Stomach (tissue), 9 donors: ENCODE results near the gene BAZ2B. TPM values are rescaled to one million over a fixed set of nuclear protein-coding genes. Genes with fewer than 3 reads are reported as not detected.

Source experiments
- DNase-seq, 2 donors: peaks; one replicate each; pipeline versions ENCODE4 v3.0.0 to v3.0.0-alpha.2; 2013 to 2019
- H3K27ac ChIP-seq, 5 donors: fragments of 200-600 bp in 4 of 5; sonication (generic) in 4 of 5; one replicate each; pipeline ENCODE4 v1.5.1; 2013 to 2019; ENCODE audit warnings: mild to moderate bottlenecking in 1 of 5, moderate library complexity in 1 of 5
- H3K27me3 ChIP-seq, 3 donors: fragments of 200-600 bp; sonication (generic); one replicate each; pipeline ENCODE4 v1.5.1; 2017 to 2019; ENCODE audit warnings: mixed run types in 1 of 3
- H3K36me3 ChIP-seq, 4 donors: fragments of 200-600 bp; sonication (generic); 1 replicate in 3 of 4; 2 replicates in 1 of 4; pipeline ENCODE4 v1.5.1; 2016 to 2019
- H3K4me1 ChIP-seq, 4 donors: fragments of 200-600 bp; sonication (generic); one replicate each; pipeline ENCODE4 v1.5.1; 2016 to 2019
- H3K4me3 ChIP-seq, 4 donors: fragments of 200-600 bp; sonication (generic) in 3 of 4; one replicate each; pipeline ENCODE4 v1.5.1; 2016 to 2019; ENCODE audit warnings: mild to moderate bottlenecking in 1 of 4
- H3K9me3 ChIP-seq, 4 donors: fragments of 200-600 bp; sonication (generic); one replicate each; pipeline ENCODE4 v1.5.1; 2016 to 2019
- EP300 ChIP-seq: sonication (generic); formaldehyde crosslinking; IDR thresholded peaks from one replicate; pipeline ENCODE4 v1.6.1; 2017; ENCODE audit warnings: antibody characterized with exemption
- POLR2A ChIP-seq, 4 donors: fragments of 450-650 bp; IDR thresholded peaks; one replicate each; pipeline ENCODE4 v1.6.1; 2016; ENCODE audit warnings: antibody characterized with exemption in 4 of 4, control low read depth in 2 of 4, mild to moderate bottlenecking in 1 of 4, moderate library complexity in 1 of 4
- POLR2AphosphoS5 ChIP-seq, 3 donors: sonication (generic); formaldehyde crosslinking; IDR thresholded peaks; one replicate each; pipeline ENCODE4 v1.6.1; 2016; ENCODE audit warnings: antibody characterized with exemption in 3 of 3
- WGBS, 5 donors: extraction: QIAGEN DNeasy Blood & Tissue Kit in 3 of 5; methylation state at CpG; one replicate each; pipeline versions ENCODE4 v1.1.5 to v1.1.7; 2013 to 2018; 5-methylcytosine and 5-hydroxymethylcytosine counted together
- intact Hi-C: fragments of 100-400 bp; cut with DNase I; formaldehyde crosslinking; loops from one replicate; pipeline ENCODE4 v1.15.1; 2023; ENCODE audit warnings: low total_unique reads
- polyA plus RNA-seq, 3 donors: library from polyadenylated mRNA; stranded (reverse); fragments of 200-250 nt; gene quantifications; one replicate each; pipeline ENCODE4 v1.2.3, GENCODE V29; 2013
- total RNA-seq, 5 donors: library from RNA; depleted of rRNA; stranded (reverse); fragments of >200 nt; gene quantifications; one replicate each; pipeline versions ENCODE4 v1.1.0 to v1.2.3, GENCODE V29; 2014 to 2016
- TF ChIP-seq, protein P1 (sequence below), 7 experiments: fragments of 450-650 bp in 4 of 7; fragments of 200-600 bp in 3 of 7; sonication (generic) in 3 of 7; IDR thresholded peaks; one replicate each; pipeline ENCODE4 v1.5.1; 2016 to 2019; ENCODE audit warnings: antibody characterized with exemption in 7 of 7, control low read depth in 2 of 7, mild to moderate bottlenecking in 1 of 7
- donor health status: healthy with polysubstance abuse.
- donor health status: Bipolar disorder and iron deficiency.
- donor health status: healthy.

Gene BAZ2B
- total and polyA plus RNA-seq, 8 donors: 7.2 to 245 (median 59.2) TPM

DNA sequence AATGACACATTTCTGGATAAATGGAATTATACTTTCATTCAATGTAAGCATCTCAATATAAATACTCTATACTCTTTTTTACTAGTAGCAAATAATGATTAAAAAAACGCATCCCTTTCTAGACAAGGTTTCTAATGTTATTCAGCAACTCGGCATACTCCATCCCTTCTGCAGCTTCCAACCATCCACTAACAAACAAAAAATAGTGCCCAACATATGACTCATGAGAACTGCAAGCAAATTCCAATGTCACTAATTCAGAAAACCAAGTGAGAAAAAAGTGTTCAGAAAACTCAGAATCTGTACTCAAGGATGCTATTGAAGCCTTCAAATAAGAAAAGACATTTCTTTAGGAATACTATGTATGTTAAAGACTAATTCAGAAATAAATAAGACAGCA is 140.0 kb downstream of the BAZ2B start:
- H3K9me3 ChIP-seq: no peaks in the 10 kb centered on the region
- WGBS, 5 donors: 87 to 97% (median 94%) methylated on average over 2 of the region's 2 CpGs
- DNase-seq: no peak
- intact Hi-C loops: no loop called here
- H3K36me3 ChIP-seq: peaks cover 6 to 39% (median 35%) of the 10 kb centered on the region in 4 donors
- no peak overlapping the region for H3K4me3 ChIP-seq
- H3K4me1 ChIP-seq: peaks cover 0 to 12% (median 0%) of the 10 kb centered on the region in 4 donors
- no peaks in the 10 kb centered on the region for H3K27me3 ChIP-seq
- H3K27ac ChIP-seq: no peak overlapping the region
- TF ChIP-seq, protein P1, sequence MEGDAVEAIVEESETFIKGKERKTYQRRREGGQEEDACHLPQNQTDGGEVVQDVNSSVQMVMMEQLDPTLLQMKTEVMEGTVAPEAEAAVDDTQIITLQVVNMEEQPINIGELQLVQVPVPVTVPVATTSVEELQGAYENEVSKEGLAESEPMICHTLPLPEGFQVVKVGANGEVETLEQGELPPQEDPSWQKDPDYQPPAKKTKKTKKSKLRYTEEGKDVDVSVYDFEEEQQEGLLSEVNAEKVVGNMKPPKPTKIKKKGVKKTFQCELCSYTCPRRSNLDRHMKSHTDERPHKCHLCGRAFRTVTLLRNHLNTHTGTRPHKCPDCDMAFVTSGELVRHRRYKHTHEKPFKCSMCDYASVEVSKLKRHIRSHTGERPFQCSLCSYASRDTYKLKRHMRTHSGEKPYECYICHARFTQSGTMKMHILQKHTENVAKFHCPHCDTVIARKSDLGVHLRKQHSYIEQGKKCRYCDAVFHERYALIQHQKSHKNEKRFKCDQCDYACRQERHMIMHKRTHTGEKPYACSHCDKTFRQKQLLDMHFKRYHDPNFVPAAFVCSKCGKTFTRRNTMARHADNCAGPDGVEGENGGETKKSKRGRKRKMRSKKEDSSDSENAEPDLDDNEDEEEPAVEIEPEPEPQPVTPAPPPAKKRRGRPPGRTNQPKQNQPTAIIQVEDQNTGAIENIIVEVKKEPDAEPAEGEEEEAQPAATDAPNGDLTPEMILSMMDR (IDR thresholded peaks at IDR 0.05): no peak
- no peak for TF ChIP-seq EP300
- TF ChIP-seq POLR2A (IDR thresholded peaks at IDR 0.05): no peak

DNA sequence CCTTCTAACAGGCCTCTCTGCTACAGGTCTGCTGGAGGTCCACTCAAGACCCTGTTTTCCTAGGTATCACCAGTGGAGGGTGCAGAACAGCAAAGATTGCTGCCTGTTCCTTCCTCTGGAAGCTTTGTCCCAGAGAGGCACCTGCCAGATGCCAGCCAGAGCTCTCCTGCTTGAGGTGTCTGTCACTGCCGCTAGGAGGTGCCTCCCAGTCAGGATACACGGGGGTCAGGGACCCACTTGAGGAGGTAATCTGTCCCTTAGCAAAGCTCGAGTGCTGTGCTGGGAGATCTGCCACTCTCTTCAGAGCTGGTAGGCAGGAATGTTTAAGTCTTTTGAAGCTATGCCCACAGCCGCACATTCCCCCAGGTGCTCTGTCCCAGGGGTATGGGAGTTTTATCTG is 140.6 kb downstream of the BAZ2B start:
- no peak for DNase-seq
- Histone ChIP-seq H3K27ac (no peak overlapping the region), H3K4me1 (peaks cover 0 to 11% (median 0%) of the 10 kb centered on the region in 4 donors), H3K4me3 (no peak overlapping the region), H3K27me3 (no peaks in the 10 kb centered on the region), H3K36me3 (peaks cover 6 to 42% (median 36%) of the 10 kb centered on the region in 4 donors), H3K9me3 (no peaks in the 10 kb centered on the region)
- intact Hi-C loops: no loop called here
- 96 to 100% (median 97%) methylated on average over 4 of the region's 4 CpGs for WGBS, 5 donors
- TF ChIP-seq POLR2A (IDR thresholded peaks at IDR 0.05) (no peak), POLR2AphosphoS5 (IDR thresholded peaks at IDR 0.05) (no peak), EP300 (no peak)
- TF ChIP-seq, protein P1 (IDR thresholded peaks at IDR 0.05): no peak

DNA sequence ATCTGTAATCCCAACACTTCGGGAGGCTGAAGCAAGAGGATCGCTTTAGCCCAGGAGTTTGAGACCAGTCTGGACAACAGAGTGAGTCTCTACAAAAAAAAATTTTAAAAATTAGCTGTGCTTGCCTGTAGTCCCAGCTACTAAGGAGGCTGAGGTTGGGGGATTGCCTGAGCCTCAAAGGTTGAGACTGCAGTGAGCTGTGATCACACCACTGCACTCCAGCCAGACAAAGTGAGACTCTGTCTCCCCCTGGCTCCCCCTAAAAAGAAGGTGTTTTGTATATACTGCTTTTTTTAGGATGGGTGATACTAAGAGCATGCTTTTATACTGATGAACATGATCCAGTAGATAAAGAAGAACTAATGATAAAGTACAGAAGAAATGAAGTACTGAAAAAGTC is 145.0 kb downstream of the BAZ2B start:
- Histone ChIP-seq H3K4me3 (no peak overlapping the region), H3K27me3 (no peaks in the 10 kb centered on the region), H3K36me3 (peaks cover 6 to 30% (median 19%) of the 10 kb centered on the region in 4 donors), H3K4me1 (no peaks in the 10 kb centered on the region), H3K27ac (no peak overlapping the region), H3K9me3 (peaks cover 0 to 6% (median 0%) of the 10 kb centered on the region in 4 donors)
- WGBS, 5 donors: 48 to 71% (median 48%) methylated on average over 2 of the region's 2 CpGs
- intact Hi-C loops: no loop called here
- TF ChIP-seq EP300 (no peak), POLR2A (IDR thresholded peaks at IDR 0.05) (no peak), POLR2AphosphoS5 (IDR thresholded peaks at IDR 0.05) (no peak)
- TF ChIP-seq, protein P1 (IDR thresholded peaks at IDR 0.05): no peak
- no peak for DNase-seq

DNA sequence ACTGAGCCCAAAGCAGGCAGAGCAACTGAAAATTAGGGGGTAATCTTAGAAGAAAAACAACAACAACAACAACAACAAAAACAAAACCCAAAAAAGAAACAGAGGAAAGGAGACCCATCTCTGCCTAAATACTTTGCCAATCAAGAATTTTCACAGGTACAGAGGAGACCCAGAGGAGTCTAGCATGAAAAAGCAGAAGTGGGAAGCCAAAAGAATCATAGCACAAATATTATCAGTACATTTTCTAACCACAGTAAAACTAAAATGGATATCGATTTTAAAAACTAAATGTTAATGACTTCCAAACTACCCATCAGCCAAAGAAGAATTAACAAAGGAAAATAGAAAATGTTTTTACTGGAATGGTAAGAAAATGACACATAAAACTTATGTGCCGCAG is 148.1 kb downstream of the BAZ2B start:
- no peak for TF ChIP-seq POLR2AphosphoS5 (IDR thresholded peaks at IDR 0.05)
- TF ChIP-seq, protein P1 (IDR thresholded peaks at IDR 0.05): no peak
- TF ChIP-seq EP300: no peak
- TF ChIP-seq POLR2A (IDR thresholded peaks at IDR 0.05): no peak
- no peak overlapping the region for H3K27ac ChIP-seq
- no peaks in the 10 kb centered on the region for H3K4me1 ChIP-seq
- 93 to 99% (median 96%) methylated on average over 2 of the region's 2 CpGs for WGBS, 5 donors
- peaks cover 0 to 10% (median 6%) of the 10 kb centered on the region in 4 donors for H3K36me3 ChIP-seq
- no peaks in the 10 kb centered on the region for H3K27me3 ChIP-seq
- H3K4me3 ChIP-seq: no peak overlapping the region
- DNase-seq: no peak
- intact Hi-C loops: no loop called here
- H3K9me3 ChIP-seq: peaks cover 0 to 6% (median 0%) of the 10 kb centered on the region in 4 donors
